ENCODE results near the gene SLC16A8.
"Not testable (repeated sequence)": the region's sequence is repeated elsewhere in the genome, so short reads cannot be mapped to it uniquely, and the experiment has no call there.

The SLC16A8 gene

DNA sequence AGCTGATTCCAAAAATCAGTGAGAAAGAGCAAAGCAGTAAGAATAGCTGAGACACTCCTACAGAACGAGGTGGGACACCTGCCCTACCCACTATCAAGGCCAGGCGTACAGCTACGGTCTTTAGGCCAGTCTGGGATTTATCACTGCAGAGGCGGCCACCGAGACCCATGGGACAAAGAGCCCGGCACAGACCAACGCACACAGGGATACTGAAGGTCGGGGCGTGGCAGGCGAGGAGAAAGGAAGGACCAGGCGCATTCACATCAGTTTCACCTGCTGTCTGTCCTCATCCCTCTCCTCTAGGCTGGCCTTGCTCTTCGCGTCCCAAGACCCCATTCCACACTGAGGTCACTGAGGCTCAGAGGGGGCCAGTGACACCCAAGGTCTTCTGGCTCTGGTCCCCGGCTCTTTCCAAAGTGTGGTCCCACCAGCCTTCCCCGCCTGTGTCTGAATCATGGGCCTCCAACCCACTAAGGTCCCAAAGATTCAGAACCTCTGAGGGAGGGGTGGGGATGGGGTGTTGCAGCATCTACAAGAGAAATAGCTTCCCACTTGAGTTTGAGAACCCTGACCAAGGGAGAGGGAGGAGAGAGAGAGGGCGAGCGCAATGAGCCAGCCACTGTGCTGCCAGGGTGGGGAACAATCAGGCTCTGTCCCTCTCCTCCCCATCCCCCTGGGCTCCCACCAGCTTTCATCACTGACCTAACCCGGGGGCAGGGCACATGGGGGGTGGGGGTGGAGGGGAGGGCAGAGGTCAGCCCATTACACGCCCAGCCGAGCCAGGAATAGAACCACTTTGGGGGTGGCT, 34.0 kb downstream of the SLC16A8 start:
- DNase-seq (ENCODE audit: low read depth in 2 of 2, low spot score in 1 of 2): no peak

DNA sequence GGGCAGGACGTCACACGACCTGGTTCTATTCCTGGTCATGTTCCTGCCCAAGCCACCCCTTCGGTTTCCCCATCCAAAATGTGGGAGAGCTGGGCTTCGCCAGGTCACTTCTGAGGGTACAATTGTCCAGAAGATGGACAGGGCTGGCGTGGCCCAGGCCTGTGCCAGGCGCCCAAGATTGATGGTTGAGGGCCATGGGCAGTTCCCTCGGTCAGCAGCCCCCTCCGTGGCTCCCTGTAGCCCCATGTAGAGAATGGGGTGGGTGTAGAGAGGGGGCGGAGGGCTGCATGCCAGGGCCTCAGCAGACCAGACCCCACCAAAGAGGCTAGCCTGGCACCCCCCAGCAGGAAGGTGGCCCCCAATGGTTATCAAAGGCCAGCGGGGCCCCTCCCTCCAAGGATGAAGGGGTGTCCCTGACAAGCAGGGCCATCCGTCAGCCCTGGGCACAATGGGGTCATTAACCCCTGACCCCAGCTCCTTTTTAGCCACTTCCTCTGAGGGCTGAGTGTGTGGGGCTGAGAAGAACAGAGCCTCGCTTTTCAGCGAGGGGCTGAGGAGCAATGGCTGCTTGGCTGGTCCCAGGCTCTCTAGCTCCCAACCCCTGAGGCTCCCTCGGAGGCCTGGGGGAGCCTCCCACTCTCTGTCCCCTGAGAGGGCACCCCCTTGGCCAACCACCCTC, 37.8 kb downstream of the SLC16A8 start:
- DNase-seq (ENCODE audit: low read depth in 2 of 2, low spot score in 1 of 2): no peak

DNA sequence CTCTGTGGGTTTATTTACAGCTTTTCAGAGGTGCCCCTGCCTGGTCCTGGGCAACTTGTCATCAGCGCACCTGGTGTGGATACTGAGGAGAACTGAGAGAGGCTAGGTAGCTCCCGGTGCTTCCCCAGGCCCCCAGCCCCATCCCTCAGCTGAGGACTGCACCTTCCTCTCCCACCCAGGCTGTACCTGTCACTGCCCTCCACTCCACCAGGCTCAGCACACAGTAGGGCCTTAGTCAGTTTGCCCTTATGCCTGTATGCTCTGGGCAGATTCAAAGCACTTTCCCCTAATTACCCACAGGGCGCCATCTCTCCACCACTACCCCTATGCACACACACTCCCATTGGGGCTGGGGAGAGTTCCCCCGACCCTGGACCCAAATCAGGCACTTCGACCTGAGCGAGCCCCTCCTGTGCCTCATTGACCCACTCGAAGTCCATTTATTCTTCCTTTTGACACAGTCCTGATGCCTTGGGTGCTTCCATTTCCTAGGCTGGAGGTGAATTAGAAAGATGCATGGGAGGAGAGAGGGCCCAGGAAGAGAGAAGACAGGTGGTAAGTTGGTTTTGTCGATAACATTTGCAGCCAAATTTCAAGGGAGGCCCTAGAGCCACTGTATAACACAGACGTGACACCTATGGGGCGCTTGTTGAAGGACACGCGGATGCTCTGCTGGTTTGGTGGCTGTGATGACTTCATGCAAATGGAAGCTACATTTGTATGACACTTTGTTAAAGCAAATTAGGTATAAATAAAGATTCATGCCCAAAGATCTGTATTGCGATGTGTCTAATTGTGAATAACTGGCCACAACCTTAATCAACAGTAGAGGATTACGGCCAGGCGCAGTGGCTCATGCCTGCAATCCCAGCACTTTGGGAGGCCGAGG, 40.6 kb downstream of the SLC16A8 start:
- DNase-seq (ENCODE audit: low read depth in 2 of 2, low spot score in 1 of 2): no peak

DNA sequence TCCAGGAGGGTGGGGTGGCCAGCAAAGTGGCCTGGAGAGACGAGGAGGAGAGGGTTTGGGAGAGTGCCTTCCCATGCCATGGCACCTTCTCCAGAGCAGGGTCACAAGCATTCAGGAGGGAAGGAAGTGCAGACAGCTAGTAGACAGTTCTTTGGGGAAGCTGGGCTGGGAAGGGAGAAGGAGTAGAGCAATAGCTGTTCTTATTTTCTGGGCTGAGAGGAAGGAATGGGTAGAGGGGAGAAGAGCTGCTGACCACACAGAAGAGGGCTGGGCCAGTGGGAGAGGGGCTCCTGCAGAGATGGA, 41.5 kb downstream of the SLC16A8 start:
- DNase-seq (ENCODE audit: low read depth in 2 of 2, low spot score in 1 of 2): no peak

DNA sequence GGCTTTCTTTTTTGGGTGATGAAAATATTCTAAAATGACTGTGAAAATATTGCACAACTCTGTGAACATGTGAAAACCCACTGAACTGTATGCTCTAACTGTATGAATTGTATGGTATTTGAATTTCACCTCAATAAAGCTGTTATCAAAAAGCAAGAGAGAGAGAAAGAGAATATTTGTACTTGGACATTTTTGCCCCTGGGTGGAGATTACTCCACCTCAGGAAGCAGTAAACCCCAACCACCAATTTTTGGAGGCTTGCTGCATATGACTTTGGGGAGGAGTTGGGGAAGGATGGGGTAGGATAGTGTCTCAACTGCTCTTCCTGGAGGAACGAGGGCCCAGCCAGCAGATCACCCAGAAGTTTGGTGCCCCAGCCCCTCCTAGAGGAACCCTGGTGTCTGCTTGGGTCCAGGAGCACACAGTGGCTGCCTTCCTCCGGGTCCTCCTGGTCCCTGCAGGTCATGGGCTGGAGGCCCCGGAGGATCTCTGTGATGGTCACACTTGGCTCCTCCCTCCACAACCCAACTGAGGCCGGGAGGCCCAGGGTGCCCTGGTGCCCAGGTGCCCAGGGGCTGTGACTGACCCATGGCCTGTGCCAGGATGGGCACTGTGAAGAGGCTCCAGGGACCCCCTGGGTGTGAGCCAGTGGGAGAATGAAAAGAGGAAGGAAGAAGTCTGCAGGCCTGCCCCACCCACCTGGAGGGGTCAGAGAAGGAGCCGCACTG, 42.1 kb downstream of the SLC16A8 start:
- DNase-seq (ENCODE audit: low read depth in 2 of 2, low spot score in 1 of 2): no peak

DNA sequence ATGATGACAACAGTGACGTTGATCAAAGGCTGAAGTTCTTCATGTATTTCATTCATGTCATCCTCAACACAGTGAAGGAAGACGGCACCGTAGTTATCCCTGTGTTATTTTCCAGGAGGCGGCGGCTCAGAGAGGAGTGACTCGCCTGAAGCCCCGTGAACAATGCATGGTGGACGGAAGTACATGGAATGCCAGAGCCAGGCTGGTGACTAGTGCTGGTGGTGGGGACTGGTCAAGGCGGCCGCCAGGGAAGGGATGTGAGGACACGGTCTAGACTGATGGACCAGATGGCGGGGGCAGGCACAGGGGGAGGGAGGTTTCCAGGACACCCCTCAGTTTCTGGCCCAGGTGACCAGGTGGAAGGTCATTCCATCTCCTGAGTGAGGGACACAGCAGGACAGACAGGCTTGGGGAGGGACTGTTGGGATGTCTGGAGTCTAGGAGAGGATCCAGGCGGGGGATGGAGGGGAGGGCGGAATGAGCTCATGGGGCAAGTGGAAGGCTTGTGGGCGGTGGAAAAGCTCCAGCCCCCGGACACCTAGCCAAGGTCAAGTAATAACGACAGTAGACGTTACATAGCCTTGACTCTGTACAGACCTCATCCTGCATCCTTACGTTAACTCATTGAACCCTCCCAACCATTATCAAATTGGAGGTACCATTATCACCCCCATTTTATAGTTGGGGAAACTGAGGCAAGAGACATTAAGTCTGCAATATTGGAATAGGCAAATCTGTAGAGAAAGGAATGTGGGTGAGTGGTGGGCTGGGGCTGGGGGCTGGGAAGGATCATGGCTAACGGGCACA, 42.8 kb downstream of the SLC16A8 start:
- DNase-seq (ENCODE audit: low read depth in 2 of 2, low spot score in 1 of 2): no peak

DNA sequence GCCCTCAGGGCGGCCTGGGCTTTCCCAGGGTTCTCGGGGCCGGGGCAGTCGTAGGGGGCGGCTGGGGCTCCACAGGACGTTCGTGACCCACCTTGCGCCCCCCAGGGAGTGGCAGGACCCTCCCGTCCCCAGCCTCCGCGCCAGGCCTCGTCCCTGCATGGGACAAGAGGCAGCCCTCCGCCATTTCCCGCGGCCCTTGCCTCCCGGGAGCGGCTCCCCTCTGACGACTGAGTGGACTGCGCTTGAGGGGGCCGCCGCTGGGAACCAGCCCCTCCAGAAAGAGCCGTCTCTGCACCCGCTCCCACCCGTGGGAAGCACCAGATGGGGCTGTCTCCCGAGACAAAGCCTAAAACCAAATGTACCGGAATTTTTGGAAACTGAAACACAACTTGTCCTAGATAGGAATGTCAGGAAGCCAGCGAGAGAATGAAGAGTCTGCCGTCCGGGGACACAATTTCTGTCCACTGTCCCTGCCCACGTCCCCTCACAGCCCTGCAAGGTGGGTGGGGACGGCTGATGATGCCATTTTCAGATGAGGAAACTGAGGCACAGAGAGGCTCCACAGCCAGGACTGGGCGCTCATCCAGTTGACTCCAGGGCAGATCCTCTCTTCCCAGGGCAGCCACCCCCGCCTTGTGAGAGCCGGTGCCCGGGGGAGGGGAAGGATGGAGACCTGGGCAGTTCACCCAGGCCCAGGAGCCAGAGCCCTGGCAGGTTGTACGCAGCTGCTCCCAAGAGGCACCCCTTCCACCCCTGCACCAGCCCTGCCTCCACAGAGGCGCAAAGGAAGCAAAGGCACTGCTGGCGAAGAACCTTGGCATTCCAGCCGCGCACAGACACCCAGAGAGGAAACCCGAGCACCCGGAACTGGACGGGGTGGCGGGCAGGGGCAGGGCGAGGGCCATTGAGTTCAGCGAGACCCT, 44.8 kb downstream of the SLC16A8 start:
- DNase-seq (ENCODE audit: low read depth in 2 of 2, low spot score in 1 of 2): no peak

DNA sequence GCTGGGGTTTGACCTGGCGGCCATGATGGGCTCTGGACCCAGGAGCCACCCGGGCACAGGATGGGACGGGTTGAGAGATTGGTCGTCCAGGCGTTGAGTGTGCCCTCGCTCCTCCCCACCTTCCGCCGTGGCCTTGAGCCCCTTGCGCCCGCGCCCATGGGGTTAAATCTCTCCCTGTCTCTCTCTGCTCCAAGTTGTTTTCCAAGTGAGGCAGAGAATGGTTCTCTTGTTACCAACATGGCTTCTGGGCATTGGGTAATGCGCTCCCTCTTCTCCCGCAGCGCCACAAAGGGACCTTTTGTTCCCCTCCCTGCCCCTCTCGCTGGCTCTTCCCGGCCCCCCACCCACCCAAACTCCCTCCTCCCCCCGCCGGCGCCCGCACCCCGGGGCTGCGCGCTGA, 45.6 kb downstream of the SLC16A8 start:
- DNase-seq (ENCODE audit: low read depth in 2 of 2, low spot score in 1 of 2): no peak

DNA sequence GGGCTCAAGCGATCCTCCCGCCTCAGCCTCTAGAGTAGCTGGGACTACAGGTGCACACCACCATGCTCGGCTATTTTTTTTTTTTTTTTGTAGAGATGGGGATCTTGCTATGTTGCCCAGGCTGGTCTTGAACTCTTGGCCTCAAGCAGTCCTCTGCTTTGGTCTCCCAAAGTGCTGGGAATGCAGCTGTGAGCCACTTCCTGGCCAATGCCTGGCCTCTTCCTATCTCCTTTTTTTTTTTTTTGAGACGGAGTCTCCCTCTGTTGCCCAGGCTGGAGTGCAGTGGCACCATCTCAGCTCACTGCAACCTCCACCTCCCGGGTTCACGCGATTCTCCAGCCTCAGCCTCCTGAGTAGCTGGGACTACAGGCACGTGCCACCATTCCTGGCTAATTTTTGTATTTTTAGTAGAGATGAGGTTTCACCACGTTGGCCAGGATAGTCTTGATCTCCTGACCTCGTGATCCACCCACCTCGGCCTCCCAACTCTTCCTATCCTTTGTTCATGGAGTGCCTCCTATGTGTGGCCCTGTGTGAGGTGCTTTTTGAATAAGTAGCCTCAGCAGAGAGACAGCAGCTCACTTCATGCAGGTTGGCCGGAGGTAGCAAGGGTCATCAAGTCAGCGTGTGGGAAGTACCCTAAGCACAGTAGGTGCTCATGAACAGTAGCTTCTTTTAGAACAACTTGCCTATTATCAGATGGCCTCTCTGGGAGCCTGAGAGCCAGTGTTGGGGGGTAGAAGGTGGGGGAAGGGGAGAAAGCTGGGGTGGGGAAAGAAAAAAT, 46.4 kb downstream of the SLC16A8 start:
- DNase-seq (ENCODE audit: low read depth in 2 of 2, low spot score in 1 of 2): not testable (repeated sequence)

DNA sequence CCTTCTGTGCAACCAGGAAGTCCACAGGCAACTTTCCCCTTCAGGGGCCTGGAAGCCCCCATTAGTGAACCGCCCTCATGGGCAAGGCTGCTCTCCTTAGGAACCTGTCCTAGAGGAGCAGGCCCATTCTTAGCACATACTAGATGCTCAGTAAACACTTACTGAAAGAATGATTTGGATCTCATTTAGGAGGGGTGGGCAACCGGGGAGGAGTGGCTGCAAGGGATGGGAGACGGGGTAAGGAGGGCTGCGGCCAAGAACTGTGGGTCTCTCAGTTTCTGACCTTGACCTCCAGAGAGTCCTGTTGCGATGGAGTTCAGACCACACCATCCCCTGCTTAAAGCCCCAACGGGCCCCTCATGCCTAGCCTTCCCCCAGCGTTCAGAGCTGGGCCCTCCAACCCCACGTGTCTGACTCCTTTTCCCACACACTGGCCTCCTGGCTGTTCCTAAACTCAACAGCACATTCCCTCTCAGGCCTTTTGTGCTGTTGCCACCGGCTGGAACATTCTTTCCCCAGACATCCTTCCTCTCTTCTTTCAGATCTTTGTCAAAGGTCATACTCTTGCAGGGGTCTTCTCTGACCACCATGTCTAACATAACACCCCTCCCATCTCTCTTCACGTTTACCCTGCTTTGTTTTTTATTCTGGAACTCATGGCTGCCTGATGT, 47.5 kb downstream of the SLC16A8 start:
- DNase-seq (ENCODE audit: low read depth in 2 of 2, low spot score in 1 of 2): no peak

DNA sequence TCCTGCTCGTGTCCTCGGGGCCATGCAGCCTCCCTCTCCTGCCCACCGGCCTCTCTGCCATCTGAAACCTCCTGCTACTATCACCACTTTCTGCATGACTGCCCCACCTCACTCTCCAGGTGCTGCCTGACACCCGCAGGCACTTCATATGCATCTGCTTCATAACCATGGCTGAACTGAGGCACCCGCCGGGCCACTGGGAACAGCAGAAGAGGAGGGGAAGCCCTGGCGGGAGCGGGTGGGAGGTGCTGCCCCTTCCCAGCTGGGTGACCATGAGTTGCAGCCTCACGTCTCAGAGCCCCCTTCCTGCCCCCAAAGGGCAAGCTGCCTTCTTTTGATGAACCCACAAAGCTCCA, 48.5 kb downstream of the SLC16A8 start:
- no peak for DNase-seq (ENCODE audit: low read depth in 2 of 2, low spot score in 1 of 2)

DNA sequence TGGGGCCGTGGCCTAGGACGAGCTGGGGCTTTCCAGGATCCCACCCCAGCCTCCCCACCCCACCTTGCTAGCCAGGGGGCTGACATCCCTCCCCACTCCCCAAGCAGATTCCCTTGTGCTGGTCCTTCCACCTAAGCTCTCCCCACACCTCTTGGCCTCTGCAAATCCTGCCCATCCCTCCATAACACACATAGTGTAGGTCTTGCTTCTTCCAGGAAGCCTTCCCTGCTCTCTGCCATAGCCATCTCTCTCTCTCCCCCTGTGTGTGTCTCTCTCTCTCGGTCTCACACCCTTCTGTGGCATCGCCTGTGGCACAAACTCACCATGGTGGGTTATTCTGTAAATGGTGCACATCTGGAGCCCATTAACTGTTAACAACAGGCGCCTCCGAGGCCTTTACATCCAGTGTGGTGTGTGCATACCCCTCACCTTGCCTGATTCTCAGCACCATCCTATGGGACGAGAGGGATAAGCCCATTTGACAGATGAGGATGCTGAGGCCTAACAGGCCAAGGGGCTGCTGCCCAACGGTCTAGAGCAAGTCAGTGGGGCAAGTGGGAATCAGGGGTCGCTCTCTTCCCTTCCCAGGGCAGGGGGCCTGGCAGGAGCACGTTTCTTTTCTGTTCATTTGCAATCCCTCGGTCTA, 49.0 kb downstream of the SLC16A8 start:
- no peak for DNase-seq (ENCODE audit: low read depth in 2 of 2, low spot score in 1 of 2)

DNA sequence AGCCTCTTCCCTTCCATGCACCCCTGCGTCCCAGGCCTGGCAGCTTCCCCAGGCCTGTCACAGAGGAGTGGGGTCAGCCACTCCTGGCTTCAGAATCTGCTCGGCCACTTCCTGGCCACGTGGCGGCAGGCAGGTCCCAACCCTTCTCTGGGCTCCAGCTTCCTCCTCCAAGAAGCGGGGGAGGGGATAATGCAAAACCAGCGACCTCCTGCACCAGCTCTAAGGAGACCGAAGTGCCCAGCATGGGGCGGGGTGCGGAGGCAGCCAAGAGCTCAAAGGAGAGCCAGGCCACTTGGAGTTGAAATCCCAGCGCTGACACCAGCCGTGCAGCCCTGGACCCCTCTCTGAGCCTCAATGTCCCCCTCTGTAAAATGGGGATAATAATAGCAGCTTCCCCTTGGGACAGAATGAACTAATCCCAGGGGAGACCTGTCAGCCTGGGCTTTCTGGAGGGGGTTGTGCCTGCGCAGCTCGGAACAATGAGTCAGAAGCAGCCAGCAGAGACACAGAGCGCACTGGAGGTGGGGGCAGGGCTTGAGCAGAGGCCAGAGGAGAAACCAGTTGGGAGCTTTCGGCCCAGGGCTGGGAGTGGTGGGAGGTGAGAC, 49.6 kb downstream of the SLC16A8 start:
- DNase-seq (ENCODE audit: low read depth in 2 of 2, low spot score in 1 of 2): no peak

DNA sequence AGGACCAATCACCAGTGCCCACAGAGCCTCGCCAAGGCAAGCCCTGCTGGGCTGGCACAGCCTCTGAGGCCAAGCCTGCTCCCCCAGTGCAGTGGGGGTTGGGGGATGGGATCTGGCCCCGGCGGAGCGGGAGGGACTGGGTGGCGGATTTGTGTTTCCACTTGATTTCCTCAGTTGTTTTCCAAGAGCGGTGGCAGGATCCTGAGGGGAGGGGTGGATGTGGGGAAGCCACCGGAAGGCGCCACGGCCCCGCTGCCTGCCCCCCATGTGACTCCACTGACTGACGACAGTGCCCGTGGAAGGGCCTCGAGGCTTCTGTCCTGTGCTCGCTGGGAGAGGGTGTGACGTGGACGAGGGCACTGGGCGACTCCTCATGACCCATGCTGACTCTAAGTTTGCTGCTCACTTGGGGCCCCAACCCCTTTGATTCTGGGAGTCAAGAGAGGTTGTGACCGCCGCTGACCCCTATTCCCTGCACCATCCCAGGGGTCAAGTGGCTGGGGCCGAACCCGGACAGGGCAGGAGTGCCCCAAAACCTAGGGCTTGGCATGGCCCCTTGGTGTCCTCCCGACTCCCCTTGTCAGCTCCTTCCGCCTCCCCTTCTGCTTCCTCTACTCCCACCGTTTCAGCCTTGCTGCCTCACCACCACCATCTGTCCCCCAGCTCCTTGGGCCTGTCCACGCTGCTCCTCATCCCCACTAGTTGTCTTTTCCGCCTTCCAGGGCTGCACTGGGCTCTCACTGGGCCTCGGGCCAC, 50.3 kb downstream of the SLC16A8 start:
- DNase-seq (ENCODE audit: low read depth in 2 of 2, low spot score in 1 of 2): no peak

DNA sequence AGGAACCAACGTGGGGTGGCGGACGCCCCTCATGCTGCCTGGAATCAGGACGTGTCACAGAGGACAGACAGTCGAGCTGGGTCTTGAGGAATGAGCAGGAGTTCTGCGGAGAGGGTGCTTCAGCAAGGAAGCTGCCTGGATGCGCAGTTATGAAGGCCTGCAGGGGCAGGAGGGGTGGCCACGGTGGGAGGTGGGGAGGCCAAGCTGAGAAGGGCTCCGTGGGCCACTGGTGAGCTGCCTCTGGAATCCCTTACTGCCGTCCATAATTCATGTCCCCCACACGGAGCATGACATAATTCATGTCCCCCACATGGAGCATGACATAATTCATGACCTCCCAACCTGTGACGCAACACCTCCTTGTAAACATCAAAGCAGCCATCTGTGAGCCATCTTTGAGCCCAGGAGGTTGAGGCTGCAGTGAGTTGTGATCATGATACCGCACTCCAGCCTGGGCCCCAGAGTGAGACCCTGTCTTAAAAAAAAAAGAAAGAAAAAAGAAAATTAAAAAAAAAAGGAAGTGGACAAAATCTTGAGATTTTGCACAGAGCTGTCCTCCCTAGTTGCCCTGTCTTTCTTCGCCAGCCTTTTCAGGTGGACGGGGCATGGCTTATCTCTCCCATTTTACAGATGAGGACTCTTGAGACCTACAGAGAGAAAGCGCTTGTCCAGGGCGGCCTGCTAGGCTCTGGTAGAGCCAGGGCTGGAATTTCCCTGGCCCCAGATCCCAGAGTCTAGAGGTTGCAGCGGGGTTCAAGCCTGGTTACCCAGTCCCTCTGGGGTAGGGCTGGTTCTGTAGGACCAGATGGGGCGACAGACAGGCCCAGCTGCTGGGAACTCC, 51.1 kb downstream of the SLC16A8 start:
- DNase-seq (ENCODE audit: low read depth in 2 of 2, low spot score in 1 of 2): no peak

DNA sequence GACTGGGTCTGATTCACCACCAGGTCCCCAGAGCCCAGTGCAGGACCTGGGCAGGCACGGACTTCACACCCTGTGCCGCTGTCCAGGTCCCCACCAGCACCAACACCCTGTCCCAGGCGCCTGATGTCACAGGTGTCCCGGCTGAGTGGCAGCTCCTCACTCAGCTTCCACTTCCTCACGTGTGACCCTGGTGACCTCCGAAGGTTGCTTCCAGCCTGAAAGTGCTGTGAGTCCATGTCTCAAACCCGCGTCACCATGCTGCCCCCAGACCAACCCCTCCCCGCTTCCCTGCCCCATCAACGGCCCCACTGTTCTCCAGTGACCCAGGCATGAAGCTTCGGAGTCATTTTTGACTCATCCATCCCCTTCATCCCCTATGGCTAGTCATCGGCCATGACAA, 52.5 kb downstream of the SLC16A8 start:
- DNase-seq (ENCODE audit: low read depth in 2 of 2, low spot score in 1 of 2): no peak

Data from stimulated activated CD8-positive, alpha-beta memory T cell treated with anti-CD3 and anti-CD28 coated beads, Interleukin-4, amount 100 ng/mL, for 1 hour (primary cell).